ENCODE data around the gene GPC4. TPM values are rescaled to one million over a fixed set of nuclear protein-coding genes. Genes with fewer than 3 reads are reported as not detected.

Gene GPC4
- total and polyA plus RNA-seq, 9 donors = 34.1 to 107 (median 92.7) TPM

GRCh38 chrX:133373386-133374079 lies 41.8 kb downstream of the GPC4 start:
- DNase-seq = no peak
- Histone ChIP-seq H3K36me3 (ENCODE audit: control insufficient read depth, insufficient read depth, low read length) (no peaks in the 10 kb centered on the region), H3K9me3 (replicated peaks; ENCODE audit: control insufficient read depth, low read depth, low read length) (no peaks in the 10 kb centered on the region), H3K4me1 (ENCODE audit: control insufficient read depth, insufficient read depth, low read length) (peaks cover 14% of the 10 kb centered on the region), H3K4me3 (ENCODE audit: low read length) (no peak overlapping the region), H3K27ac (ENCODE audit: low read length) (no peak overlapping the region), H3K27me3 (ENCODE audit: control insufficient read depth, insufficient read depth, low read length) (peaks cover 14% of the 10 kb centered on the region)
- no CpG with 5 or more reads among the region's 2 CpGs for WGBS (ENCODE audit: insufficient coverage)

GRCh38 chrX:133370696-133371275 lies 44.5 kb downstream of the GPC4 start:
- DNase-seq = no peak
- WGBS (ENCODE audit: insufficient coverage) = 88% methylated on average over 2 of the region's 3 CpGs
- Histone ChIP-seq H3K9me3 (replicated peaks; ENCODE audit: control insufficient read depth, low read depth, low read length) (no peaks in the 10 kb centered on the region), H3K36me3 (ENCODE audit: control insufficient read depth, insufficient read depth, low read length) (no peaks in the 10 kb centered on the region), H3K4me3 (ENCODE audit: low read length) (no peak overlapping the region), H3K27ac (ENCODE audit: low read length) (no peak overlapping the region), H3K4me1 (ENCODE audit: control insufficient read depth, insufficient read depth, low read length) (peaks cover 6% of the 10 kb centered on the region), H3K27me3 (ENCODE audit: control insufficient read depth, insufficient read depth, low read length) (peaks cover 9% of the 10 kb centered on the region)

GRCh38 chrX:133369065-133369464 lies 46.2 kb downstream of the GPC4 start:
- no peak overlapping the region for H3K27ac ChIP-seq (ENCODE audit: low read length)
- H3K4me3 ChIP-seq (ENCODE audit: low read length) = no peak overlapping the region
- no peak for DNase-seq
- H3K4me1 ChIP-seq (ENCODE audit: control insufficient read depth, insufficient read depth, low read length) = peaks cover 7% of the 10 kb centered on the region
- WGBS (ENCODE audit: insufficient coverage) = no CpG with 5 or more reads among the region's 2 CpGs
- H3K36me3 ChIP-seq (ENCODE audit: control insufficient read depth, insufficient read depth, low read length) = no peaks in the 10 kb centered on the region
- H3K27me3 ChIP-seq (ENCODE audit: control insufficient read depth, insufficient read depth, low read length) = peaks cover 9% of the 10 kb centered on the region
- no peaks in the 10 kb centered on the region for H3K9me3 ChIP-seq (replicated peaks; ENCODE audit: control insufficient read depth, low read depth, low read length)

GRCh38 chrX:133366735-133367134 lies 48.6 kb downstream of the GPC4 start:
- Histone ChIP-seq H3K27ac (ENCODE audit: low read length) (no peak overlapping the region), H3K27me3 (ENCODE audit: control insufficient read depth, insufficient read depth, low read length) (peaks cover 12% of the 10 kb centered on the region), H3K9me3 (replicated peaks; ENCODE audit: control insufficient read depth, low read depth, low read length) (no peaks in the 10 kb centered on the region), H3K4me1 (ENCODE audit: control insufficient read depth, insufficient read depth, low read length) (peaks cover 7% of the 10 kb centered on the region), H3K36me3 (ENCODE audit: control insufficient read depth, insufficient read depth, low read length) (no peaks in the 10 kb centered on the region), H3K4me3 (ENCODE audit: low read length) (no peak overlapping the region)
- no peak for DNase-seq

GRCh38 chrX:133365871-133366611 lies 49.2 kb downstream of the GPC4 start:
- Histone ChIP-seq H3K4me1 (ENCODE audit: control insufficient read depth, insufficient read depth, low read length) (peaks cover 7% of the 10 kb centered on the region), H3K4me3 (ENCODE audit: low read length) (no peak overlapping the region), H3K36me3 (ENCODE audit: control insufficient read depth, insufficient read depth, low read length) (no peaks in the 10 kb centered on the region), H3K27me3 (ENCODE audit: control insufficient read depth, insufficient read depth, low read length) (peaks cover 12% of the 10 kb centered on the region), H3K9me3 (replicated peaks; ENCODE audit: control insufficient read depth, low read depth, low read length) (no peaks in the 10 kb centered on the region), H3K27ac (ENCODE audit: low read length) (no peak overlapping the region)
- WGBS (ENCODE audit: insufficient coverage) = no CpG with 5 or more reads among the region's 1 CpG
- DNase-seq = peak; percentile 27

- Histone ChIP-seq H3K4me1 (ENCODE audit: control insufficient read depth, insufficient read depth, low read length) (peaks cover 7% of the 10 kb centered on the region), H3K4me3 (ENCODE audit: low read length) (no peak overlapping the region), H3K27me3 (ENCODE audit: control insufficient read depth, insufficient read depth, low read length) (peaks cover 12% of the 10 kb centered on the region), H3K36me3 (ENCODE audit: control insufficient read depth, insufficient read depth, low read length) (no peaks in the 10 kb centered on the region), H3K9me3 (replicated peaks; ENCODE audit: control insufficient read depth, low read depth, low read length) (no peaks in the 10 kb centered on the region), H3K27ac (ENCODE audit: low read length) (no peak overlapping the region)
- no CpG with 5 or more reads among the region's 1 CpG for WGBS (ENCODE audit: insufficient coverage)
- peak; percentile 39 for DNase-seq
These were observed 50.4 kb downstream of the GPC4 start for GRCh38 chrX:133364865-133365264.

- H3K27me3 ChIP-seq (ENCODE audit: control insufficient read depth, insufficient read depth, low read length) = peaks cover 12% of the 10 kb centered on the region
- no peaks in the 10 kb centered on the region for H3K9me3 ChIP-seq (replicated peaks; ENCODE audit: control insufficient read depth, low read depth, low read length)
- no CpG with 5 or more reads among the region's 1 CpG for WGBS (ENCODE audit: insufficient coverage)
- H3K4me3 ChIP-seq (ENCODE audit: low read length) = no peak overlapping the region
- H3K4me1 ChIP-seq (ENCODE audit: control insufficient read depth, insufficient read depth, low read length) = peaks cover 7% of the 10 kb centered on the region
- peak; percentile 50 for DNase-seq
- no peak overlapping the region for H3K27ac ChIP-seq (ENCODE audit: low read length)
- no peaks in the 10 kb centered on the region for H3K36me3 ChIP-seq (ENCODE audit: control insufficient read depth, insufficient read depth, low read length)
These were observed 51.1 kb downstream of the GPC4 start for GRCh38 chrX:133364196-133364595.

GRCh38 chrX:133362538-133362937 lies 52.8 kb downstream of the GPC4 start:
- no peak overlapping the region for H3K27ac ChIP-seq (ENCODE audit: low read length)
- no peaks in the 10 kb centered on the region for H3K9me3 ChIP-seq (replicated peaks; ENCODE audit: control insufficient read depth, low read depth, low read length)
- WGBS (ENCODE audit: insufficient coverage) = 100% methylated on average over 1 of the region's 2 CpGs
- DNase-seq = no peak
- no peaks in the 10 kb centered on the region for H3K36me3 ChIP-seq (ENCODE audit: control insufficient read depth, insufficient read depth, low read length)
- peaks cover 8% of the 10 kb centered on the region for H3K27me3 ChIP-seq (ENCODE audit: control insufficient read depth, insufficient read depth, low read length)
- peaks cover 7% of the 10 kb centered on the region for H3K4me1 ChIP-seq (ENCODE audit: control insufficient read depth, insufficient read depth, low read length)
- H3K4me3 ChIP-seq (ENCODE audit: low read length) = no peak overlapping the region

GRCh38 chrX:133359466-133359865 lies 55.8 kb downstream of the GPC4 start:
- no peaks in the 10 kb centered on the region for H3K4me1 ChIP-seq (ENCODE audit: control insufficient read depth, insufficient read depth, low read length)
- 80% methylated on average over 1 of the region's 2 CpGs for WGBS (ENCODE audit: insufficient coverage)
- H3K27ac ChIP-seq (ENCODE audit: low read length) = no peak overlapping the region
- H3K27me3 ChIP-seq (ENCODE audit: control insufficient read depth, insufficient read depth, low read length) = peaks cover 11% of the 10 kb centered on the region
- no peaks in the 10 kb centered on the region for H3K9me3 ChIP-seq (replicated peaks; ENCODE audit: control insufficient read depth, low read depth, low read length)
- DNase-seq = no peak
- no peaks in the 10 kb centered on the region for H3K36me3 ChIP-seq (ENCODE audit: control insufficient read depth, insufficient read depth, low read length)
- no peak overlapping the region for H3K4me3 ChIP-seq (ENCODE audit: low read length)

- no peak for DNase-seq
- 57% methylated on average over 1 of the region's 2 CpGs for WGBS (ENCODE audit: insufficient coverage)
- Histone ChIP-seq H3K36me3 (ENCODE audit: control insufficient read depth, insufficient read depth, low read length) (no peaks in the 10 kb centered on the region), H3K9me3 (replicated peaks; ENCODE audit: control insufficient read depth, low read depth, low read length) (no peaks in the 10 kb centered on the region), H3K27ac (ENCODE audit: low read length) (no peak overlapping the region), H3K4me1 (ENCODE audit: control insufficient read depth, insufficient read depth, low read length) (no peaks in the 10 kb centered on the region), H3K4me3 (ENCODE audit: low read length) (no peak overlapping the region), H3K27me3 (ENCODE audit: control insufficient read depth, insufficient read depth, low read length) (peaks cover 10% of the 10 kb centered on the region)
These were observed 62.1 kb downstream of the GPC4 start for GRCh38 chrX:133353233-133353632.
